B cell (primary cell): Measurements from ENCODE around the gene TRIM52. TPM values are rescaled to one million over a fixed set of nuclear protein-coding genes. Genes with fewer than 3 reads are reported as not detected.

Source experiments
- ATAC-seq: fragments of 200-7000 bp; cut with Tn5 transposase; one replicate; pipeline ENCODE4 v1.10.0; 2021; ENCODE audit warnings: low read depth, mild to moderate bottlenecking, moderate number of reproducible peaks, moderate library complexity
- CTCF ChIA-PET: fragments of 350-600 bp; sonication (Branson Sonifier 250); formaldehyde crosslinking; loops from one replicate; lab custom pipeline; 2021; ENCODE audit warnings: antibody characterized with exemption, inconsistent platforms; lab: Charles Lee
- POLR2A ChIA-PET: fragments of 350-600 bp; sonication (Branson Sonifier 250); formaldehyde crosslinking; loops from one replicate; lab custom pipeline; 2021; ENCODE audit warnings: antibody characterized with exemption; lab: Charles Lee
- DNase-seq: peaks from one replicate; pipeline ENCODE4 v3.0.0; 2013
- H2AFZ ChIP-seq: 2 replicates; pipeline ENCODE4 v1.6.1; 2012; ENCODE audit warnings: mild to moderate bottlenecking, low read depth, low read length; ENCODE audit not compliant: insufficient read depth, poor library complexity, severe bottlenecking
- H3K27ac ChIP-seq, 2 donors: 1 replicate in 1 of 2; 2 replicates in 1 of 2; pipeline ENCODE4 v1.5.1; 2012 to 2013; ENCODE audit warnings: low read length in 2 of 2, mild to moderate bottlenecking in 2 of 2, moderate library complexity in 1 of 2
- H3K27me3 ChIP-seq, 4 experiments: fragments of 200-600 bp in 1 of 4; sonication (generic) in 1 of 4; replicated peaks in 1 of 4; 1 replicate in 2 of 4; 2 replicates in 2 of 4; pipeline versions ENCODE4 v1.6.1 to v1.7.0; 2013 to 2016; ENCODE audit warnings: low read length in 3 of 4, mild to moderate bottlenecking in 2 of 4, mixed read lengths in 1 of 4, moderate library complexity in 1 of 4; ENCODE audit not compliant: insufficient read depth in 4 of 4, control insufficient read depth in 3 of 4; ENCODE audit errors: control extremely low read depth in 1 of 4
- H3K36me3 ChIP-seq, 2 experiments: replicated peaks in 1 of 2; 1 replicate in 1 of 2; 2 replicates in 1 of 2; pipeline versions ENCODE4 v1.6.1 to v1.7.1; 2013; ENCODE audit warnings: low read length in 1 of 2; ENCODE audit not compliant: insufficient read depth in 2 of 2, control insufficient read depth in 1 of 2; ENCODE audit errors: control extremely low read depth in 1 of 2, extremely low read depth in 1 of 2
- H3K4me1 ChIP-seq, 2 donors: fragments of 200-600 bp in 1 of 2; sonication (generic) in 1 of 2; 1 replicate in 1 of 2; 2 replicates in 1 of 2; pipeline versions ENCODE4 v1.5.1 to v1.6.1; 2013 to 2017; ENCODE audit warnings: low read length in 2 of 2; ENCODE audit not compliant: control insufficient read depth in 2 of 2, insufficient read depth in 2 of 2
- H3K4me2 ChIP-seq: replicated peaks from 2 replicates; pipeline ENCODE3; 2012; ENCODE audit warnings: mild to moderate bottlenecking, low read depth, low read length; ENCODE audit not compliant: poor library complexity, severe bottlenecking
- H3K4me3 ChIP-seq, 5 experiments: fragments of 200-600 bp in 1 of 5; sonication (generic) in 1 of 5; 1 replicate in 3 of 5; 2 replicates in 2 of 5; pipeline versions ENCODE4 v1.5.1 to v1.7.0; 2011 to 2016; ENCODE audit warnings: low read length in 4 of 5, mild to moderate bottlenecking in 4 of 5, low read depth in 2 of 5, control low read depth in 1 of 5, moderate library complexity in 1 of 5; ENCODE audit not compliant: insufficient read depth in 1 of 5; ENCODE audit errors: control extremely low read depth in 1 of 5, extremely low read depth in 1 of 5
- H3K79me2 ChIP-seq: fragments of 200-600 bp; sonication (generic); one replicate; pipeline ENCODE4 v1.6.0; 2016; ENCODE audit warnings: low read length; ENCODE audit not compliant: control insufficient read depth, insufficient read depth
- H3K9ac ChIP-seq: fragments of 200-600 bp; sonication (generic); 2 replicates; pipeline ENCODE4 v1.6.1; 2017; ENCODE audit warnings: mild to moderate bottlenecking, low read length, moderate library complexity
- H3K9me3 ChIP-seq, 3 donors: one replicate each; pipeline versions ENCODE4 v1.6.1 to v1.7.1; 2013; ENCODE audit warnings: low read length in 2 of 3; ENCODE audit not compliant: control insufficient read depth in 2 of 3, insufficient read depth in 1 of 3; ENCODE audit errors: control extremely low read depth in 1 of 3
- H4K20me1 ChIP-seq: 2 replicates; pipeline ENCODE4 v1.6.0; 2012; ENCODE audit warnings: mild to moderate bottlenecking, low read length; ENCODE audit not compliant: insufficient read depth, control insufficient read depth, poor library complexity, severe bottlenecking
- H3K27ac Mint-ChIP-seq: one replicate; pipeline ENCODE4 v1.8.0; 2021; ENCODE audit warnings: mixed read lengths
- H3K27me3 Mint-ChIP-seq: one replicate; pipeline ENCODE4 v1.8.0; 2021; ENCODE audit warnings: mixed read lengths
- H3K4me1 Mint-ChIP-seq: one replicate; pipeline ENCODE4 v1.8.0; 2021; ENCODE audit warnings: mixed read lengths
- H3K4me3 Mint-ChIP-seq: one replicate; pipeline ENCODE4 v1.8.0; 2021; ENCODE audit warnings: mixed read lengths
- H3K9me3 Mint-ChIP-seq: one replicate; pipeline ENCODE4 v1.8.0; 2022; ENCODE audit warnings: mixed read lengths; ENCODE audit not compliant: insufficient read depth
- EZH2 ChIP-seq: IDR thresholded peaks from 2 replicates; pipeline ENCODE4 v1.6.1; 2012; ENCODE audit warnings: borderline replicate concordance, low read depth, mild to moderate bottlenecking, moderate library complexity, low read length; ENCODE audit not compliant: insufficient read depth, poor library complexity, severe bottlenecking
- WGBS: methylation state at CpG from one replicate; pipeline ENCODE4 v1.1.5; 2013; ENCODE audit warnings: missing lambda C conversion rate; ENCODE audit not compliant: insufficient coverage; 5-methylcytosine and 5-hydroxymethylcytosine counted together
- intact Hi-C: fragments of 100-400 bp; cut with micrococcal nuclease; formaldehyde crosslinking; loops from one replicate; pipeline ENCODE4 v1.10.0; 2022
- polyA plus RNA-seq: library from polyadenylated mRNA; depleted of rRNA; stranded (reverse); fragments of >200 nt; gene quantifications from 2 replicates; pipeline ENCODE4 v1.2.3, GENCODE V29; 2012
- total RNA-seq, 2 donors: library from RNA; stranded (reverse); fragments of 120-200 nt in 1 of 2; gene quantifications; 1 replicate in 1 of 2; 2 replicates in 1 of 2; pipeline versions ENCODE4 v1.2.3 to v1.2.4, GENCODE V29; 2013 to 2022
- TF ChIP-seq, protein P1 (sequence below): fragments of 200-600 bp; IDR thresholded peaks from one replicate; pipeline ENCODE4 v1.8.0; 2022; ENCODE audit warnings: antibody characterized with exemption, mild to moderate bottlenecking

Gene TRIM52
- total and polyA plus RNA-seq, 2 donors (not counting 1 experiment from before 2014, with no cell fraction given): 29.9 to 61.3 TPM

GRCh38 chr5:181281984-181282316, 21.0 kb upstream of the TRIM52 start:
- Histone ChIP-seq H3K9ac (no peak overlapping the region), H3K4me3 (no peak overlapping the region), H3K27ac (no peak overlapping the region), H3K79me2 (no peaks in the 10 kb centered on the region), H3K36me3 (no peaks in the 10 kb centered on the region), H2AFZ (no peak overlapping the region), H3K27me3 (no peaks in the 10 kb centered on the region), H3K4me1 (peaks cover 6 to 7% of the 10 kb centered on the region in 2 donors), H3K9me3 (no peaks in the 10 kb centered on the region), H3K4me2 (no peak overlapping the region), H4K20me1 (no peaks in the 10 kb centered on the region)
- ATAC-seq (no peak), DNase-seq (peak; percentile 4)
- POLR2A ChIA-PET: no interaction called here
- Mint-ChIP-seq H3K27ac (no peak overlapping the region), H3K4me1 (peaks cover 10% of the 10 kb centered on the region), H3K27me3 (peaks cover 4% of the 10 kb centered on the region), H3K4me3 (no peak overlapping the region), H3K9me3 (no peaks in the 10 kb centered on the region)
- WGBS: 93% methylated on average over 18 of the region's 18 CpGs
- TF ChIP-seq, protein P1, sequence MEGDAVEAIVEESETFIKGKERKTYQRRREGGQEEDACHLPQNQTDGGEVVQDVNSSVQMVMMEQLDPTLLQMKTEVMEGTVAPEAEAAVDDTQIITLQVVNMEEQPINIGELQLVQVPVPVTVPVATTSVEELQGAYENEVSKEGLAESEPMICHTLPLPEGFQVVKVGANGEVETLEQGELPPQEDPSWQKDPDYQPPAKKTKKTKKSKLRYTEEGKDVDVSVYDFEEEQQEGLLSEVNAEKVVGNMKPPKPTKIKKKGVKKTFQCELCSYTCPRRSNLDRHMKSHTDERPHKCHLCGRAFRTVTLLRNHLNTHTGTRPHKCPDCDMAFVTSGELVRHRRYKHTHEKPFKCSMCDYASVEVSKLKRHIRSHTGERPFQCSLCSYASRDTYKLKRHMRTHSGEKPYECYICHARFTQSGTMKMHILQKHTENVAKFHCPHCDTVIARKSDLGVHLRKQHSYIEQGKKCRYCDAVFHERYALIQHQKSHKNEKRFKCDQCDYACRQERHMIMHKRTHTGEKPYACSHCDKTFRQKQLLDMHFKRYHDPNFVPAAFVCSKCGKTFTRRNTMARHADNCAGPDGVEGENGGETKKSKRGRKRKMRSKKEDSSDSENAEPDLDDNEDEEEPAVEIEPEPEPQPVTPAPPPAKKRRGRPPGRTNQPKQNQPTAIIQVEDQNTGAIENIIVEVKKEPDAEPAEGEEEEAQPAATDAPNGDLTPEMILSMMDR: no peak
- TF ChIP-seq EZH2: no peak
- CTCF ChIA-PET: no interaction called here
- intact Hi-C loops: no loop called here

- H2AFZ ChIP-seq: no peak overlapping the region
- Mint-ChIP-seq H3K4me3 (no peak overlapping the region), H3K9me3 (no peaks in the 10 kb centered on the region), H3K4me1 (peaks cover 4% of the 10 kb centered on the region), H3K27me3 (peaks cover 4% of the 10 kb centered on the region), H3K27ac (no peak overlapping the region)
- TF ChIP-seq EZH2: no peak
- TF ChIP-seq, protein P1: no peak
- H4K20me1 ChIP-seq: no peaks in the 10 kb centered on the region
- ChIA-PET CTCF (no interaction called here), POLR2A (no interaction called here)
- H3K4me1 ChIP-seq: peaks cover under 1% of the 10 kb centered on the region in 2 donors
- WGBS: 95% methylated on average over 36 of the region's 40 CpGs
- intact Hi-C loops: no loop called here
- H3K9me3 ChIP-seq: no peaks in the 10 kb centered on the region
- H3K9ac ChIP-seq: no peak overlapping the region
- H3K27me3 ChIP-seq: no peaks in the 10 kb centered on the region
- ATAC-seq: no peak
- peak; percentile 2 for DNase-seq
- no peak overlapping the region for H3K4me2 ChIP-seq
- H3K79me2 ChIP-seq: no peaks in the 10 kb centered on the region
- no peak overlapping the region for H3K4me3 ChIP-seq
- H3K36me3 ChIP-seq: no peaks in the 10 kb centered on the region
- no peak overlapping the region for H3K27ac ChIP-seq
Measured at GRCh38 chr5:181281077-181281983, 20.4 kb upstream of the TRIM52 start.
